K562 (cell line): Measurements from ENCODE around the gene MDFIC. TPM values are rescaled to one million over a fixed set of nuclear protein-coding genes. Genes with fewer than 3 reads are reported as not detected.

Experiments
- ATAC-seq: fragments of 200-7000 bp; cut with Tn5 transposase; 3 replicates; pipeline ENCODE4 v1.9.1; 2020; ENCODE audit warnings: moderate library complexity
- BruUV-seq: library from RNA; stranded (reverse); fragments of 400-500 nt; replicated peaks from 2 replicates; lab custom pipeline; 2021; lab: Mats Ljungman, UMichigan
- CTCF ChIA-PET: fragments of 300-600 bp; formaldehyde crosslinking; extraction: SDS; loops from one replicate; lab custom pipeline; 2021; ENCODE audit warnings: low intra/inter-chr PET ratio; lab: Yijun Ruan, JAX
- POLR2A ChIA-PET: fragments of 300-600, 350-650 bp; sonication (Branson Sonifier 250); formaldehyde crosslinking; extraction: SDS; loops from one replicate; lab custom pipeline; 2021; ENCODE audit warnings: antibody characterized with exemption, inconsistent platforms; lab: Yijun Ruan, JAX
- DNase-seq, 4 experiments: peaks; one replicate each; pipeline versions ENCODE4 v3.0.0 to v3.0.0-alpha.2; 2011 to 2018; ENCODE audit warnings: low spot score in 3 of 4, mixed read lengths in 3 of 4; ENCODE audit errors: extremely low read depth in 1 of 4
- FAIRE-seq: peaks from 2 replicates; lab custom pipeline; 2011; peaks lifted over from hg19 to GRCh38; lab: Jason Lieb, UNC
- H2AFZ ChIP-seq: 2 replicates; pipeline ENCODE4 v1.6.0; 2011; ENCODE audit warnings: low read depth, low read length, control low read depth, inconsistent platforms
- H3K27ac ChIP-seq: fragments of 200-600 bp; 3 replicates; pipeline ENCODE4 v1.8.0; 2011; ENCODE audit warnings: low read depth, mild to moderate bottlenecking, control low read depth, inconsistent platforms, low read length, moderate library complexity, mixed read lengths; ENCODE audit errors: extremely low read depth
- H3K27me3 ChIP-seq, 2 experiments: fragments of 300-600 bp in 1 of 2; 2 replicates in 1 of 2; 3 replicates in 1 of 2; pipeline versions ENCODE4 v1.6.0 to v1.8.0; 2011; ENCODE audit warnings: inconsistent platforms in 2 of 2, low read length in 2 of 2, mild to moderate bottlenecking in 1 of 2, mixed read lengths in 1 of 2, moderate library complexity in 1 of 2; ENCODE audit not compliant: control insufficient read depth in 2 of 2, insufficient read depth in 2 of 2
- H3K36me3 ChIP-seq: fragments of 300-600 bp; 3 replicates; pipeline ENCODE4 v1.8.0; 2011; ENCODE audit warnings: mild to moderate bottlenecking, low read length, inconsistent platforms; ENCODE audit not compliant: control insufficient read depth, insufficient read depth
- H3K4me1 ChIP-seq, 2 experiments: fragments of 200-600 bp in 1 of 2; replicated peaks in 1 of 2; 2 replicates in 1 of 2; 3 replicates in 1 of 2; pipeline versions ENCODE4 v1.5.1 to v1.8.0; 2011; ENCODE audit warnings: inconsistent platforms in 2 of 2, low read length in 2 of 2, mild to moderate bottlenecking in 1 of 2, mixed read lengths in 1 of 2, moderate library complexity in 1 of 2; ENCODE audit not compliant: control insufficient read depth in 2 of 2, insufficient read depth in 2 of 2
- H3K4me2 ChIP-seq: 2 replicates; pipeline ENCODE4 v1.6.1; 2011; ENCODE audit warnings: low read length, control low read depth, inconsistent platforms, mixed read lengths; ENCODE audit not compliant: insufficient read depth
- H3K4me3 ChIP-seq: fragments of 200-600 bp; sonication (generic), shearing (Covaris generic); 2 replicates; pipeline ENCODE4 v1.5.1; 2016; ENCODE audit warnings: control low read depth, inconsistent platforms
- H3K79me2 ChIP-seq: fragments of 200-600 bp; 3 replicates; pipeline ENCODE4 v1.8.0; 2011; ENCODE audit warnings: low read length, inconsistent platforms; ENCODE audit not compliant: control insufficient read depth, insufficient read depth
- H3K9ac ChIP-seq, 2 experiments: 2 replicates each; pipeline versions ENCODE4 v1.6.0 to v1.6.1; 2011; ENCODE audit warnings: low read depth in 2 of 2, low read length in 2 of 2, control low read depth in 1 of 2, inconsistent platforms in 1 of 2, mild to moderate bottlenecking in 1 of 2, mixed read lengths in 1 of 2; ENCODE audit not compliant: insufficient read depth in 1 of 2
- H3K9me1 ChIP-seq: one replicate; pipeline ENCODE4 v1.6.0; 2011; ENCODE audit warnings: inconsistent platforms, mild to moderate bottlenecking, low read length, moderate library complexity; ENCODE audit not compliant: control insufficient read depth, insufficient read depth
- H3K9me3 ChIP-seq: replicated peaks from 2 replicates; pipeline ENCODE4 v1.5.1; 2011; ENCODE audit warnings: low read depth, low read length, inconsistent platforms; ENCODE audit not compliant: control insufficient read depth, insufficient read depth
- H4K20me1 ChIP-seq: replicated peaks from 2 replicates; pipeline ENCODE4 v1.6.1; 2011; ENCODE audit warnings: low read length, inconsistent platforms, mixed read lengths; ENCODE audit not compliant: control insufficient read depth, insufficient read depth
- BRD4 ChIP-seq: fragments of 200-600 bp; sonication (generic); IDR thresholded peaks from 2 replicates; pipeline ENCODE4 v1.6.1; 2017; ENCODE audit warnings: inconsistent platforms
- CREBBP ChIP-seq: IDR thresholded peaks from one replicate; pipeline ENCODE4 v1.6.1; 2012; ENCODE audit warnings: low read depth, mild to moderate bottlenecking, control low read depth, inconsistent platforms, low read length
- ETV5 ChIP-seq: sonication (generic); formaldehyde crosslinking; IDR thresholded peaks from 2 replicates; pipeline ENCODE4 v1.4.0; 2020; ENCODE audit warnings: low read depth, mild to moderate bottlenecking, missing genetic modification reagents
- HDGF ChIP-seq: fragments of 450-650 bp; IDR thresholded peaks from 2 replicates; pipeline ENCODE4 v1.6.1; 2016
- MAZ ChIP-seq, 2 experiments: fragments of 450-650 bp in 1 of 2; sonication (generic) in 1 of 2; formaldehyde crosslinking; IDR thresholded peaks in 1 of 2; conservative IDR thresholded peaks in 1 of 2; 2 replicates each; pipeline versions ENCODE4 v1.4.0 to v1.5.0; 2020; ENCODE audit warnings: mild to moderate bottlenecking in 1 of 2, missing genetic modification reagents in 1 of 2
- PCBP2 ChIP-seq: fragments of 200-400 bp; formaldehyde crosslinking; IDR thresholded peaks from 2 replicates; pipeline ENCODE4 v1.6.1; 2018; ENCODE audit warnings: low read length, low read depth, mild to moderate bottlenecking, moderate library complexity; ENCODE audit not compliant: poor library complexity, severe bottlenecking
- RAD21 ChIP-seq, 2 experiments: fragments of 250-450 bp in 1 of 2; fragments of 450-650 bp in 1 of 2; sonication (Bioruptor Pico) in 1 of 2; formaldehyde crosslinking in 1 of 2; IDR thresholded peaks in 1 of 2; conservative IDR thresholded peaks in 1 of 2; 2 replicates each; pipeline versions ENCODE4 v1.4.0 to v1.8.0; 2020 to 2022; ENCODE audit warnings: mild to moderate bottlenecking in 2 of 2, moderate library complexity in 1 of 2
- SMAD2 ChIP-seq: fragments of 150-350 bp; IDR thresholded peaks from 2 replicates; pipeline ENCODE4 v1.6.1; 2014; ENCODE audit warnings: low read depth, mild to moderate bottlenecking, low read length
- ZFP36 ChIP-seq: fragments of 150-350 bp; IDR thresholded peaks from 2 replicates; pipeline ENCODE4 v1.6.1; 2018; ENCODE audit warnings: low read length, low read depth; ENCODE audit not compliant: partially characterized antibody
- ZNF253 ChIP-seq: fragments of 250-450 bp; sonication (Bioruptor Pico); conservative IDR thresholded peaks from 2 replicates; pipeline ENCODE4 v1.6.1; 2021; ENCODE audit warnings: mild to moderate bottlenecking
- in situ Hi-C: fragments of 300-500 bp; cut with MboI; formaldehyde crosslinking; loops from 4 replicates; pipeline ENCODE4 v1.15.0; 2018; ENCODE audit warnings: inconsistent platforms, mixed read lengths
- intact Hi-C: fragments of 100-400 bp; cut with micrococcal nuclease; formaldehyde crosslinking; loops from 2 replicates; pipeline ENCODE4 v1.14.2; 2022
- polyA plus RNA-seq, 8 experiments: library from polyadenylated mRNA; depleted of rRNA in 4 of 8; stranded (reverse) in 5 of 8; unstranded in 3 of 8; fragments of >200 nt; fragmentation: Nextera tagmentation in 2 of 8; fragmentation: Illumina TruSeq in 1 of 8; extraction: Ambion mirVana in 2 of 8; extraction: Trizol in 1 of 8; gene quantifications; 2 replicates each; pipeline versions ENCODE4 v1.2.1 to v1.2.3, GENCODE V29; 2011 to 2014; ENCODE audit warnings: inconsistent platforms in 1 of 8, missing spikeins in 1 of 8
- total RNA-seq, 7 experiments: library from RNA; depleted of rRNA in 6 of 7; stranded (reverse); fragments of >200 nt in 6 of 7; fragmentation: Illumina TruSeq in 2 of 7; extraction: Trizol in 2 of 7; gene quantifications; 2 replicates each; pipeline versions ENCODE4 v1.2.1 to v1.2.3, GENCODE V29; 2011 to 2021; ENCODE audit warnings: low replicate concordance in 1 of 7
- TF ChIP-seq, protein P1 (sequence below): fragments of 250-450 bp; sonication (Bioruptor Pico); IDR thresholded peaks from 2 replicates; pipeline ENCODE4 v1.4.0; 2020
- TF ChIP-seq, protein P2 (sequence below): sonication (generic); formaldehyde crosslinking; IDR thresholded peaks from 2 replicates; pipeline ENCODE4 v1.8.1; 2023; ENCODE audit warnings: mild to moderate bottlenecking, missing genetic modification reagents
- TF ChIP-seq, protein P3 (sequence below): fragments of 450-650 bp; formaldehyde crosslinking; IDR thresholded peaks from 2 replicates; pipeline ENCODE4 v1.4.0; 2020; ENCODE audit warnings: mild to moderate bottlenecking
- TF ChIP-seq, protein P4 (sequence below): sonication (generic); formaldehyde crosslinking; IDR thresholded peaks from 2 replicates; pipeline ENCODE4 v1.8.0; 2022; ENCODE audit warnings: mild to moderate bottlenecking, missing genetic modification reagents

Gene MDFIC
- total and polyA plus RNA-seq, 9 of the 15 experiments (the other 6 are each of a cell fraction or from before 2014, with no cell fraction given), result 0.13 to 0.24 TPM; not detected in 7

DNA sequence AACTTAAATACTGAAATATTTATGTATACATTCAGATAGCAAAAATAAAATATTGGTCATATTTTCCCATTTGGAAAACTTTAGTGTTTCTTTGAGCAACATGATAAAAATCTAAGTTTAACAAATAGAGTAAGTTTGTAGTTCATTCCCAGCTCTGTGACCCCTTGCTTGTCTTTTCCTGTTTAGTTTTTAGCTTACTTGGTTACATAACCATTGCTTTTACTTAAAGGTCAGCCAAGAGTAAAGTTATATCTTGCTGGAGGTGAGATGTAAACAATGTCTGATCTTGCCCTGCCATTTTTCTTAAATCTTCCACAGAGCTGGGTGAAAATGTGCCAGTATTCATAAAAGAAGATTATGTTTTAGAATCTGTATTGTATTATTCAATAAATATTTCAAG lies 46.7 kb upstream of the MDFIC start:
- ATAC-seq (no peak), DNase-seq (no peak), FAIRE-seq (no peak)
- intact Hi-C loops, result no loop called here
- no peaks in the 10 kb centered on the region for H3K79me2 ChIP-seq
- H3K36me3 ChIP-seq, result no peaks in the 10 kb centered on the region
- in situ Hi-C loops, result no loop called here
- ChIA-PET CTCF (no interaction called here), POLR2A (no interaction called here)
- BruUV-seq, result no TSS peak
- no peak for TF ChIP-seq HDGF
- no peak for TF ChIP-seq MAZ (CRISPR knock-in tag; conservative IDR thresholded peaks at IDR 0.05 in 1 of 2, IDR thresholded peaks at IDR 0.05 in 1 of 2)
- TF ChIP-seq, protein P1, sequence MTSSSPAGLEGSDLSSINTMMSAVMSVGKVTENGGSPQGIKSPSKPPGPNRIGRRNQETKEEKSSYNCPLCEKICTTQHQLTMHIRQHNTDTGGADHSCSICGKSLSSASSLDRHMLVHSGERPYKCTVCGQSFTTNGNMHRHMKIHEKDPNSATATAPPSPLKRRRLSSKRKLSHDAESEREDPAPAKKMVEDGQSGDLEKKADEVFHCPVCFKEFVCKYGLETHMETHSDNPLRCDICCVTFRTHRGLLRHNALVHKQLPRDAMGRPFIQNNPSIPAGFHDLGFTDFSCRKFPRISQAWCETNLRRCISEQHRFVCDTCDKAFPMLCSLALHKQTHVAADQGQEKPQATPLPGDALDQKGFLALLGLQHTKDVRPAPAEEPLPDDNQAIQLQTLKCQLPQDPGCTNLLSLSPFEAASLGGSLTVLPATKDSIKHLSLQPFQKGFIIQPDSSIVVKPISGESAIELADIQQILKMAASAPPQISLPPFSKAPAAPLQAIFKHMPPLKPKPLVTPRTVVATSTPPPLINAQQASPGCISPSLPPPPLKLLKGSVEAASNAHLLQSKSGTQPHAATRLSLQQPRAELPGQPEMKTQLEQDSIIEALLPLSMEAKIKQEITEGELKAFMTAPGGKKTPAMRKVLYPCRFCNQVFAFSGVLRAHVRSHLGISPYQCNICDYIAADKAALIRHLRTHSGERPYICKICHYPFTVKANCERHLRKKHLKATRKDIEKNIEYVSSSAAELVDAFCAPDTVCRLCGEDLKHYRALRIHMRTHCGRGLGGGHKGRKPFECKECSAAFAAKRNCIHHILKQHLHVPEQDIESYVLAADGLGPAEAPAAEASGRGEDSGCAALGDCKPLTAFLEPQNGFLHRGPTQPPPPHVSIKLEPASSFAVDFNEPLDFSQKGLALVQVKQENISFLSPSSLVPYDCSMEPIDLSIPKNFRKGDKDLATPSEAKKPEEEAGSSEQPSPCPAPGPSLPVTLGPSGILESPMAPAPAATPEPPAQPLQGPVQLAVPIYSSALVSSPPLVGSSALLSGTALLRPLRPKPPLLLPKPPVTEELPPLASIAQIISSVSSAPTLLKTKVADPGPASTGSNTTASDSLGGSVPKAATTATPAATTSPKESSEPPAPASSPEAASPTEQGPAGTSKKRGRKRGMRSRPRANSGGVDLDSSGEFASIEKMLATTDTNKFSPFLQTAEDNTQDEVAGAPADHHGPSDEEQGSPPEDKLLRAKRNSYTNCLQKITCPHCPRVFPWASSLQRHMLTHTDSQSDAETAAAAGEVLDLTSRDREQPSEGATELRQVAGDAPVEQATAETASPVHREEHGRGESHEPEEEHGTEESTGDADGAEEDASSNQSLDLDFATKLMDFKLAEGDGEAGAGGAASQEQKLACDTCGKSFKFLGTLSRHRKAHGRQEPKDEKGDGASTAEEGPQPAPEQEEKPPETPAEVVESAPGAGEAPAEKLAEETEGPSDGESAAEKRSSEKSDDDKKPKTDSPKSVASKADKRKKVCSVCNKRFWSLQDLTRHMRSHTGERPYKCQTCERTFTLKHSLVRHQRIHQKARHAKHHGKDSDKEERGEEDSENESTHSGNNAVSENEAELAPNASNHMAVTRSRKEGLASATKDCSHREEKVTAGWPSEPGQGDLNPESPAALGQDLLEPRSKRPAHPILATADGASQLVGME, result no peak
- TF ChIP-seq ZFP36, result no peak
- TF ChIP-seq, protein P2, sequence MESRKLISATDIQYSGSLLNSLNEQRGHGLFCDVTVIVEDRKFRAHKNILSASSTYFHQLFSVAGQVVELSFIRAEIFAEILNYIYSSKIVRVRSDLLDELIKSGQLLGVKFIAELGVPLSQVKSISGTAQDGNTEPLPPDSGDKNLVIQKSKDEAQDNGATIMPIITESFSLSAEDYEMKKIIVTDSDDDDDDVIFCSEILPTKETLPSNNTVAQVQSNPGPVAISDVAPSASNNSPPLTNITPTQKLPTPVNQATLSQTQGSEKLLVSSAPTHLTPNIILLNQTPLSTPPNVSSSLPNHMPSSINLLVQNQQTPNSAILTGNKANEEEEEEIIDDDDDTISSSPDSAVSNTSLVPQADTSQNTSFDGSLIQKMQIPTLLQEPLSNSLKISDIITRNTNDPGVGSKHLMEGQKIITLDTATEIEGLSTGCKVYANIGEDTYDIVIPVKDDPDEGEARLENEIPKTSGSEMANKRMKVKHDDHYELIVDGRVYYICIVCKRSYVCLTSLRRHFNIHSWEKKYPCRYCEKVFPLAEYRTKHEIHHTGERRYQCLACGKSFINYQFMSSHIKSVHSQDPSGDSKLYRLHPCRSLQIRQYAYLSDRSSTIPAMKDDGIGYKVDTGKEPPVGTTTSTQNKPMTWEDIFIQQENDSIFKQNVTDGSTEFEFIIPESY, result no peak
- no peak for TF ChIP-seq PCBP2
- TF ChIP-seq, protein P3, sequence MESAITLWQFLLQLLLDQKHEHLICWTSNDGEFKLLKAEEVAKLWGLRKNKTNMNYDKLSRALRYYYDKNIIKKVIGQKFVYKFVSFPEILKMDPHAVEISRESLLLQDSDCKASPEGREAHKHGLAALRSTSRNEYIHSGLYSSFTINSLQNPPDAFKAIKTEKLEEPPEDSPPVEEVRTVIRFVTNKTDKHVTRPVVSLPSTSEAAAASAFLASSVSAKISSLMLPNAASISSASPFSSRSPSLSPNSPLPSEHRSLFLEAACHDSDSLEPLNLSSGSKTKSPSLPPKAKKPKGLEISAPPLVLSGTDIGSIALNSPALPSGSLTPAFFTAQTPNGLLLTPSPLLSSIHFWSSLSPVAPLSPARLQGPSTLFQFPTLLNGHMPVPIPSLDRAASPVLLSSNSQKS (CRISPR knock-in tag), result no peak
- no peak for TF ChIP-seq ZNF253 (CRISPR knock-in tag)
- TF ChIP-seq RAD21 (CRISPR knock-in tag; conservative IDR thresholded peaks at IDR 0.05 in 1 of 2, IDR thresholded peaks at IDR 0.05 in 1 of 2), result no peak
- no peak for TF ChIP-seq BRD4
- TF ChIP-seq CREBBP, result no peak
- TF ChIP-seq ETV5, result no peak
- TF ChIP-seq SMAD2, result no peak
- TF ChIP-seq, protein P4, sequence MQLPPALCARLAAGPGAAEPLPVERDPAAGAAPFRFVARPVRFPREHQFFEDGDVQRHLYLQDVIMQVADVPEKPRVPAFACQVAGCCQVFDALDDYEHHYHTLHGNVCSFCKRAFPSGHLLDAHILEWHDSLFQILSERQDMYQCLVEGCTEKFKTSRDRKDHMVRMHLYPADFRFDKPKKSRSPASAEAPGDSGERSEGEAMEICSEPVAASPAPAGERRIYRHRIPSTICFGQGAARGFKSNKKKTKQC (CRISPR knock-in tag), result no peak
- H3K9me1 ChIP-seq, result no peaks in the 10 kb centered on the region
- no peaks in the 10 kb centered on the region for H3K9me3 ChIP-seq
- H4K20me1 ChIP-seq, result no peaks in the 10 kb centered on the region
- H3K4me3 ChIP-seq, result no peak overlapping the region
- no peak overlapping the region for H3K9ac ChIP-seq
- H3K27me3 ChIP-seq, result no peaks in the 10 kb centered on the region
- H3K27ac ChIP-seq, result no peak overlapping the region
- no peak overlapping the region for H3K4me2 ChIP-seq
- no peaks in the 10 kb centered on the region for H3K4me1 ChIP-seq
- no peak overlapping the region for H2AFZ ChIP-seq
